ENCODE measurements around the gene FBXO44.
"Not testable (repeated sequence)": the region's sequence is repeated elsewhere in the genome, so short reads cannot be mapped to it uniquely, and the experiment has no call there.

The FBXO44 gene

GRCh38 chr1:11654137-11654938 is at the start of gene FBXO44, which contains the start of gene FBXO2:
Gene FBXO44 (plus strand): TSS chr1:11654877. CDS start chr1:11655836, 959 bp downstream.
Gene FBXO2 (minus strand): TSS chr1:11654429. CDS start chr1:11654340, 89 bp downstream.
- DNase-seq = peak; percentile 90

GRCh38 chr1:11606775-11607174 is 47.9 kb upstream of the FBXO44 start:
- no peak for DNase-seq

GRCh38 chr1:11608596-11609130 is 46.0 kb upstream of the FBXO44 start:
- DNase-seq = not testable (repeated sequence)

- not testable (repeated sequence) for DNase-seq
These were observed 45.3 kb upstream of the FBXO44 start for GRCh38 chr1:11609378-11609777.

GRCh38 chr1:11610629-11611180 is 44.0 kb upstream of the FBXO44 start:
- DNase-seq = no peak

- DNase-seq = no peak
These were observed 42.9 kb upstream of the FBXO44 start for GRCh38 chr1:11611638-11612327.

- no peak for DNase-seq
These were observed 41.3 kb upstream of the FBXO44 start for GRCh38 chr1:11613347-11613746.

- no peak for DNase-seq
These were observed 39.6 kb upstream of the FBXO44 start for GRCh38 chr1:11615090-11615489.

GRCh38 chr1:11616766-11617165 is 37.9 kb upstream of the FBXO44 start:
- no peak for DNase-seq

- no peak for DNase-seq
These were observed 37.4 kb upstream of the FBXO44 start for GRCh38 chr1:11617314-11617713.

- no peak for DNase-seq
These were observed 36.9 kb upstream of the FBXO44 start for GRCh38 chr1:11617741-11618140.

GRCh38 chr1:11620405-11620804 is 34.3 kb upstream of the FBXO44 start:
- DNase-seq = no peak

GRCh38 chr1:11620924-11621323 is 33.8 kb upstream of the FBXO44 start:
- DNase-seq = no peak

- DNase-seq = no peak
These were observed 32.3 kb upstream of the FBXO44 start for GRCh38 chr1:11622398-11622797.

- DNase-seq = no peak
These were observed 31.0 kb upstream of the FBXO44 start for GRCh38 chr1:11623702-11624101.

GRCh38 chr1:11626551-11626950 is 28.1 kb upstream of the FBXO44 start:
- no peak for DNase-seq

- DNase-seq = no peak
These were observed 25.9 kb upstream of the FBXO44 start for GRCh38 chr1:11628767-11629166.

GRCh38 chr1:11629184-11630016 is 25.3 kb upstream of the FBXO44 start:
- DNase-seq = no peak

GRCh38 chr1:11634365-11635192 is 20.1 kb upstream of the FBXO44 start:
- no peak for DNase-seq

GRCh38 chr1:11638121-11638520 is 16.6 kb upstream of the FBXO44 start:
- no peak for DNase-seq

GRCh38 chr1:11639372-11639771 is 15.3 kb upstream of the FBXO44 start:
- no peak for DNase-seq

GRCh38 chr1:11640101-11640500 is 14.6 kb upstream of the FBXO44 start:
- no peak for DNase-seq
